ENCODE data around the gene KCP.
"Not testable (repeated sequence)": the region's sequence is repeated elsewhere in the genome, so short reads cannot be mapped to it uniquely, and the experiment has no call there.

The KCP gene

DNA sequence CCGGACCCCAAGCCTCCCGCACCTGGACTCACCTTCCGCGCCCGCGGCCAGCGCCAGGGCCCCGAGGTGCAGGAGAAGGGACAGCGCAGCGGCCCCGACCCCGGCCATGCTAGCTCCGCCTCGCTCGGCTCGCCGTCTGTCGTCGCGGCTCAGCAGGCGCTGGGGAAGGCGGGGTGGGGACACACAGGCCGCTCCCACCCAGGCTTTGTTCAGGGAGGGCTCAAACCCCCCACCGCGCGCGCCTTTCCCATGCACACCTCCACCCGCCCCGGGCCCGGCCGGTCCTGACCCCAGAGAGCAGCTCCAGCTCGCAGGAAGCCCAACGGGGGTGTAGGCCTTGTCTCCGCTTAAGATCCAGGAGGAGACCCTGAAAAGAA, at the start of gene KCP:
Gene KCP (minus strand): TSS at position 141 of the 377 bp plus-strand sequence. CDS start 33 bp downstream, at position 108.
- no peak for DNase-seq

DNA sequence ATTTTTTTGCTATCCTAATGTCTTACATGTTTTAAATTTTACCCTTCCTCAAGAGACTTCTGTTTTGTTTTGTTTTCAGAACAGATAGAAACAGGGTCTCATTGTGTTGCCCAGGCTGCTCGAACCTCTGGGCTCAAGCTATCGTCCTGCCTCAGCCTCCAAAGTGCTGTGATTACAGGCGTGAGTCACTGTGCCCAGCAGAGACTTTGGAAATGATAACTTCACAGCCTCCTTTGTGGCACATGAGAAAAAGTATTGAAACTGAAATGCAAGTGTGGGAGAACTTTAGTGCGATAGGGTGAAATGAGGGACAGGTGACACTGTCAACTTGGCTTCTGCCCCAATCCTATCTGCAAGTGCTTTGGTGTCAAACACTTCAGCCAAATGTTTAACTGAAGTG, 48.8 kb upstream of the KCP start:
- no peak for DNase-seq

DNA sequence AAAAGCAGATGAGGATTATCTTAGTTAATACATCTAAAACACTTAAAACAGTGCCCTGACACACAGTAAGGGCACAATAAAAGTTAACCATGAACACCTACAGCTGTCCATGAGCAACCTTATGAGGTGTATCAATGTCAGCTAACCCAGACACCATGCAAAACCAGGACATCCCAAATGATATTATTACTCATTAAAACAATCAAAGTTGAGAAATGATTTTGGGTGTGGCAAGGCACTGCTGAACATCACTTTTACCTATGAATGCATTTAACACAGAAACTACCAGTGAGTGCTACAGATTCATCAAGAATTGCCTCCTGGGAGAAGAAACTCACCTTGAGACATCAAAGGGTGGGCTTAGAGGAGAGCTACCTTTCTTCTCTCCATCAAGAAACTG, 45.5 kb upstream of the KCP start:
- no peak for DNase-seq

DNA sequence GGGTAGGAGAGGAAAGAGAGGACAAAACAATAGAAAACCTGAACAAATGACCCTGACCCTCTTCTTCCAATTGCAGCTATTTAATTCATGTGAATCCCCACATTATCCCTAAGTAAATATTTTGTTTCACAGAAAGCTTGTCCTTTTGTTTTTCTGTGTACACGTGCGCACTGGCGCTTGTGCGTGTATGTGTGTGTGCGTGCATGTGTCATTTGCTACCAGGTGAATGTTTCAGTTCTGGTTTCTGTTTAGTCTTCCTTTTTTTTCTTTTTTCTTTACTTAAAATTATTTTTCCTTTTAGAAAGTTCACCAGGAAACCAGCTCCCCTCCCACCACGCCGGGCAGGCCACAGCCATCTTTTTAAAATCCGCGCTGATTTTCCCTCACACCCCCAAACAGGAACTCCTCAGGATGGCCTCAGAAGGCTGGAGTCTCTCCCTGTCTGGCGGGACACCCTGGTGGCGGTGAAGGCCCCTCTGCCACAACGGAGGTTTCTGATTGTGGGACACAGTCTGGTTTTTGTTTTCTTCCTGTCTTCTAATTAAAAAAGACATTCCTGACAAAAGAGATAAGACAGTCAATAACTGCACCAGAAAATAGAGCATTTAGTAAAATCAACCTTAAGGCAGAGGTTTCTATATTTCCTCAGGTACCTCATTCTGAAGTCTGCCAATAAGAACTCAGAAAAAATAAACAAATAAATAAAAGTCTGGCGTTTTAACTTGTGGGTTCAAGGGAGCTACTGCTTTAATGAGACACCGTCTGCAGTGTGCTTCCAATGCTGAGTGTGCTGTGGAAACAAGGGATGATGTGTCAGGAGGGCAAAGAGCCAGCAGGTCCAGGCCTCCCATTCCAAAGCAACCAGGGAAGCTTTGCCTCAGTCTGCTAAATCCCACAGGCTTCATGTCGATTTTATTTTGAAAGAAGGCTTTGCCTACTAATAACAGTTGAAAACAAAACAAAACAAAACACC, 44.6 kb upstream of the KCP start:
- DNase-seq = no peak

DNA sequence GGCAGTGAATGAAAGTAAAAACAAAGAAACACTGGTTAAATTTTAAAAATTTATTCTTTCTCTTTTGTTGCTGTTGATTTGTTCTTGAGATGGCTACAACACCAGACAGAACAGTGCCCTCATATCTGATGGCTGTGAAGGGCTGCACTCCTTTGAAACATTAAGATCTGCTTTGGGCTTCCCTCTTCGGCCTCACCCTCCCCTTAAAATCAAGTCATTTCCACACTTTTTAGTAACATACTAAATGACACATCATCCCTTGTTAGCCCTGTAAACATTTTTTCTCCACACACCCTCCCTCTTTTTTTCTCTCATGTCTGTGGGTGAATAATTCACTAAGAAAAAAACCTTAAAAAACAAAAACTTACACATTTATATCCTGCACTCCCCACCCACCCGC, 43.6 kb upstream of the KCP start:
- no peak for DNase-seq

DNA sequence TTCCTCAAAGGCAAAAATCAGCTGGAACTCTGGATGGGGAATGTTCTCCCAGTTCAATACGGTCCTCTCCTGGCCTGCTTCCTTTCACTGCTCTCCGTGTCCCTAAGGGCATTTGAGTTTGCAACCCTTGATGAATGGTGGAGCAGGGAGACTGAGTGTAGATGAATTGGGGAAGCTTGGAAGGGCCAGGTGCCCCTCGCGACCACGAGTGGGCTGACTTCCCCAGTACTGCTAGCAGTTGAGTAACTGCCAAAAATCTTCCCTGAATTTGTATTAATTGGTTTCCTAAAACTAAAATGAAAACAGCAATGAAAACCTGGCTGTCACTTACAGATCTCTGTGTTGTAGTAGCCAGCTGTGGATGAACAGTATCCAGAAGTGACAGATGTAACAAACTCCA, 40.8 kb upstream of the KCP start:
- DNase-seq = no peak

DNA sequence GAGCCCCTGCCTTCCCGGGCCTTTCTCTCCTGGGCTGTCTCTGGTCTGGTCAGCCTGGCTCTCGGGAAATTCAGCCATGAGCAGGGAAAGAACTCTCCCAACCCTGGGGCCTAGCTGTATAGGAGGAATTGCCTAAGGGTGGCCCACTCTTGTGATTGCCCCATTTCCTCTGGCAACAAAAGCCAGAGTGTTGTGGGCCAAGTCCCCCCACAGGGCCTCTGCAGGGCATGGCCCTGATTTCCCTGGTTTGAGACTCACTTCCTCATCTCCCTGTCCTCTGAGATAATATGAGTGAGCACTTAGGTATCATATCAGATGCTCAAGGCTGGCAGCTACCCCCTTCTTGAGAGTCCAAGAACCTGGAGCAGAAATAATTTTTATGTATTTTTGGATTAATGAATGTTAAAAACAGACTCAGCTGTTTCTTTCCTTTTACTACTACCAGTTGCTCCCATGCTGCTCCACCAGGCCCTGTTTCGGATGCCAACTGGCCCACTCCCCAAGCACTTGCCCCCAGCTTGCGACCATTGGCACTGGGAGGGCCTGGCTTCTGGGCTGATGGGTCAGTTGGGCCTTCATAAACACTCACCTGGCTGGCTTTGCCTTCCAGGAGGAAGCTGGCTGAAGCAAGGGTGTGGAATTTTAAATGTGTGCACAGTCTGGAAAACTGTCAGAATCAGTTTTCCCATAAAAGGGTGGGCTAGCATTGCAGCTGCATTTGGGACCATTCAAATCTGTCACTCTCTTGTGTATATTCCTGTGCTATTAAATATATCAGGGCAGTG, 38.7 kb upstream of the KCP start:
- DNase-seq = no peak

DNA sequence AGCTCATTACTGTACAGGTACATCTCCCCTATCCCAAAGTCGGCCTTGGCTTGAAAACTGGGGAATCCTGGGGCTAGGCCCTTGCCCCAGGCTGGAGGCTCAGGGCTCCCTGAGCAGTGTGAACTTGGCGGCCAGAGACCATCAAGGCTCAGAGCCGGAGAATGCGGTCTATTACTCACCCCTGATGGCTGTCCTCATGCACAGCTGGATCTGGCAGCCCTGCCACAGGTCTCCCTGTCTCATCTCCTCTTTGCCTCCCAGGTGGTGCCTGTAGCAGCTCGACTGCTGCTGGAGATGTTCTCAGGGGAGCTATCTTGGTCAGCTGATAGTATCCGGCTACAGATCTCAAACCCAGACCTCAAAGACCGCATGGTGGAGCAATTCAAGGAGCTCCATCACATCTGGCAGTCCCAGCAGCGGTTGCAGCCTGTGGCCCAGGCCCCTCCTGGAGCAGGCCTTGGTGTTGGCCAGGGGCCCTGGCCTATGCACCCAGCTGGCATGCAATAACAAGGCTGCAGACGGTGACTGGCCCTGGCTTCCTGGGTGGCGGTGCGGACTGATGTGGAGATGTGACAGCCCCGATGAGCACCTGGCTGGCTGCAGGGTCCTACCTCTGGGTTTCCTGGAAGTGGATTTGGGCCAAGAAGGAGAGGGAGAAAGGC, 37.9 kb upstream of the KCP start:
- DNase-seq = no peak

DNA sequence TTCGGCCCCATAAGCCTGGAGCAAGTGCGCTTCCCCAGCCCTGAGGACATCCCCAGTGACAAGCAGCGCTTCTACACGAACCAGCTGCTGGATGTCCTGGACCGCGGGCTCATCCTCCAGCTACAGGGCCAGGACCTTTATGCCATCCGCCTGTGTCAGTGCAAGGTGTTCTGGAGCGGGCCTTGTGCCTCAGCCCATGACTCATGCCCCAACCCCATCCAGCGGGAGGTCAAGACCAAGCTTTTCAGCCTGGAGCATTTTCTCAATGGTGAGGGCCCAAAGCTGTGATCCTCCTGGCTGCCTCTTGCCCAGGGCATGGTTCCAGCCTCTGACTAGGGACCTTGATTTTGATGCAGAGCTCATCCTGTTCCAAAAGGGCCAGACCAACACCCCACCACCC, 37.3 kb upstream of the KCP start:
- DNase-seq = no peak

DNA sequence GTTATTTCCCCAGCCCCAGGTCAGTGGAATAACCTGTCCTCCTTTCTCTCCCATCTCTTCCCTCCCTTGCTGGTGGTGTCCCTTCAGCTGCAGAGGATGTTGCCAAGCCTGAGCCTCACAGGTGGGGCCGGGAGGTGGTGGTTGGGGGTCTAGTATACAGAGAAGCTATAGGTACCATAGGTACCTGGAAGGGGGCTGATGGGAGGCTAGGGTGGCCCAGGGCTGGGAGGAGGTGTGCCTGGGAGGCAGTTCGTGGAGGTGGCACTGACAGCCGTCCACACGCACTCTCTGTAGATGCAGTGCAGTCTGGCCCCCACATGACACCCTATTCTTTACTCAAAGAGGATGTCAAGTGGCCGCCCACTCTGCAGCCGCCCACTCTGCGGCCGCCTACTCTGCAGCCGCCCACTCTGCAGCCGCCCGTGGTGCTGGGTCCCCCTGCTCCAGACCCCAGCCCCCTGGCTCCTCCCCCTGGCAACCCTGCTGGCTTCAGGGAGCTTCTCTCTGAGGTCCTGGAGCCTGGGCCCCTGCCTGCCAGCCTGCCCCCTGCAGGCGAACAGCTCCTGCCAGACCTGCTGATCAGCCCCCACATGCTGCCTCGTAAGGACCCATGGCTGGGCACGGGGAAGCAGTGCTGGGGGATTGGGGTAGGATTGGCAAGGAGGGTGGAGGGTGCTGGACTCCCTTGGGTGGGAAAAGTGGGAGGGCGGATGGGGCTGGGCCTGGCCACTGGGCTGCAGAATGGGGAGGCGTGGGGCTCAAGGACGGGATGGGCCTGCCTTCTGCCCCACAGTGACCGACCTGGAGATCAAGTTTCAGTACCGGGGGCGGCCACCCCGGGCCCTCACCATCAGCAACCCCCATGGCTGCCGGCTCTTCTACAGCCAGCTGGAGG, 36.7 kb upstream of the KCP start:
- DNase-seq = no peak

DNA sequence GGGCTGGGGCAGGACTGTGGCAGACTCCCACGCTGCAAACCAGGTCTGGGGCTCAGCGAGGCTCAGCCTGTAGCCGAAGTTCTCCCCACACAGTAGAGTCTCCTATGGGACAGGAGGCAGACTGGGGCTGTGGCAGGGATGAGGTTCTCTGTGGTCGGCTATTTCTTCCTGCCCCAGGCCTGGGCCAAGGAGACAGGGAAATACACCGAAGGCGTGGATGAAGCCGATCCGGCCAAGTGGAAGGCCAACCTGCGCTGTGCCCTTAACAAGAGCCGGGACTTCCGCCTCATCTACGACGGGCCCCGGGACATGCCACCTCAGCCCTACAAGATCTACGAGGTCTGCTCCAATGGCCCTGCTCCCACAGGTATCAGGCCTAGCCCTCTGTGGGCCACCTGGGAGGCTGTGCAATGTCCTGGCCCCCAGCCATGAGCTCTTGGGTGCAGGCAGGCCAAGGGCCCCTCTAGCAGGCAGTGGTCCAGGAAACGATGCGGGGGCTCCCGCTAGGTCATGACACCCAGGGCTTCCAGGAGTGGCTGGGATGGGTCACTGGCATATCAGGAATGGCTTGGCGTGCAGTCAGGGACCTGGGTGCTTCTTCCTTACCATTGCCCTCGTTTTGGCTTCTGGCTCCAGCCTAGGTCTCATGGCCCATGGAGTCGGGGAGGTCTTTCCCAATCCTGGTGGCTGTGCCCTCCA, 35.3 kb upstream of the KCP start:
- DNase-seq = no peak

DNA sequence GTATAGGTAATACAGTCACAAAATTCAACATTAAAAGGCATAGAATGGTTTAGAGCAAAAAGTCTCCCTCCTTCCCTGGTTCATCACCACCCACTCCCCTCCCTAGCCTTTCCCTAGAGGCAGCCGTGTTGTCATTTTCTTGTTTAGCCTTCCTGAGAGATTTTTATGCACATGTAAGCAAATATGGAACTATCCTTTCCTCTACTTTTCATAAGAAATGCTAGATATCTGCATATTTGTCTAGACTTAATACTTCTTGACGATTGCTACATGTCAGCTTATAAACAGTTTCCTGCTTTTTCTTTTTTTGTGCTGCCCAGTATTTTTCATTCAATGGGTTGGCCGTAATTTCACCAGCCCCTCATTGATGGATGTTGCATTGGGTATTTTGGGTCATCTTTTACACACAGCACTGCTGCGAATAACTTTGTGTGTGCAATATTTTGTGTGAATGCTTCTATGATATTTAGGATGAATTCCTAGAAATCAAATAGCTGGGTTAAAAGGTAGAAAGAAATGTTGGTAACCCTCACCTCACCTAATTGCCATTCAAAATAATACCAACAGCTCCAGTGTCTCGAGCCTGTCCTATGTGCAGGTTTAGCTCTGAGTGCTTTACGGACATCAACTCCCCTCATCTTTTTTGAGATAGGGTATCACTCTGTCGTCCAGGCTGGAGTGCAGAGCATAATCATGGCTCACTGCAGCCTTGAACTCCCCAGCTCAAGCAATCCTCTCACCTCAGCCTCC, 34.2 kb upstream of the KCP start:
- DNase-seq = no peak

DNA sequence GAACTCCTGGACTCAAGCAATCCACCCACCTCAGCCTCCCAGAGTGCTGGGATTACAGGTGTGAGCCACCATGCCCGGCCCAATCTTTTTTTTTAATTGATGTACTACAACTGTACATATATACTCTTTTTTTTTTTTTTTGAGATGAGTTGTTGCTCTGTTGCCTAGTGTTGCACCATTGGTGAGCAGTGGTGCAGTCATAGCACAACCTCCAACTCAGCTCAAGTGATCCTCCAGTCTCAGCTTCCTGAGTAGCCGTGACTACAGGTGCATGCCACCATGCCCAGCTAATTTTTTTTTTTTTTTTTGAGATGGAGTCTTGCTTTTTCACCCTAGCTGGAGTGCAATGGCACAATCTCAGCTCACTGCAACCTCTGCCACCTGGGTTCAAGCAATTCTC, 32.7 kb upstream of the KCP start:
- not testable (repeated sequence) for DNase-seq

DNA sequence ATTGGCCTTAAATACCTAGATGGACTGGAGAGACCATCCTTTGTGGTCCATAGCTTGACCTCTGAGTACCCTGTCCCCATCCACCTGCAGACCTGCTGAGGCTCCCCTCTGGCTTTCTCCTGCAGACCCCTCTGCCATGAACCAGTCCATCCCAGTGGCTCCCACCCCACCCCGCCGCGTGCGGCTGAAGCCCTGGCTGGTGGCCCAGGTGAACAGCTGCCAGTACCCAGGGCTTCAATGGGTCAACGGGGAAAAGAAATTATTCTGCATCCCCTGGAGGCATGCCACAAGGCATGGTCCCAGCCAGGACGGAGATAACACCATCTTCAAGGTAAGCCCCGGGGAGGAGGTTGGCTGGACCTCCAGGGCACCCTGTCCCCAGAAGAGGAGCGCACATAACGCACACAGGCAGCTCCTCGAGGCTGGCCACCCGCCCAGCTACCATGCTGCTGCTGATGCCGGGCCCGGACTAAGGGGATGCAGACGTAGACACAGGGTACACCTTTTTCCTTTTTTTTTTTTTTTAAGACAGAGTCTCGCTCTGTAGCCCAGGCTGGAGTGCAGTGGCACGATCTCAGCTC, 31.5 kb upstream of the KCP start:
- DNase-seq = no peak

DNA sequence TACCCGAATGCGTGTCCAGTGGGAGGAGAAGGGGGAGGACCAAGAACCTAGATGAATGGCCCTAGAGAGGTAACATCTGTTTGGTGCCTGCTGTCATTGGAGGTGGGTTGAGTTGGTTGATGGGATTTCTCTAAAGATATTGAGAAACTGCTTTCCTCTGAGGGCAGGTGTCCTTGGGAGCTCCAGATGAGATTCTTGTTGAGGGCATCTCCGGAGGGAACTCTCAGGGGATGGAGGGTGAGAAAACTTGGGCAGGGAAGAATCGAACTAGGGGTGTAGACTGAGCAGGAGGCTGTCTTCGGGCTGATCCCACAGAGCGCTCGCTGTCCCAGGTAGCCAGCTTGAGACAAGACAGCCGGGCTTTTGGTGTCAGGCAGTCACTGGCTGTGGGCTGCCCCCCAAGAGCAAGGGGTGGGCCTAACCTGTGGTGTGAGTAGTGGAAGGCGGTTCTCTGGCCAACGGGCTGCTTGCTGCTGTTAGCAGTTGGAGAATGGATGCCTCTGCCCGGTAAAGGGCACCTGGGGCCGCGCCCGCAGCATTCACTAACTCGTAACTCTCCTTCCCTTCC, 30.9 kb upstream of the KCP start:
- no peak for DNase-seq

DNA sequence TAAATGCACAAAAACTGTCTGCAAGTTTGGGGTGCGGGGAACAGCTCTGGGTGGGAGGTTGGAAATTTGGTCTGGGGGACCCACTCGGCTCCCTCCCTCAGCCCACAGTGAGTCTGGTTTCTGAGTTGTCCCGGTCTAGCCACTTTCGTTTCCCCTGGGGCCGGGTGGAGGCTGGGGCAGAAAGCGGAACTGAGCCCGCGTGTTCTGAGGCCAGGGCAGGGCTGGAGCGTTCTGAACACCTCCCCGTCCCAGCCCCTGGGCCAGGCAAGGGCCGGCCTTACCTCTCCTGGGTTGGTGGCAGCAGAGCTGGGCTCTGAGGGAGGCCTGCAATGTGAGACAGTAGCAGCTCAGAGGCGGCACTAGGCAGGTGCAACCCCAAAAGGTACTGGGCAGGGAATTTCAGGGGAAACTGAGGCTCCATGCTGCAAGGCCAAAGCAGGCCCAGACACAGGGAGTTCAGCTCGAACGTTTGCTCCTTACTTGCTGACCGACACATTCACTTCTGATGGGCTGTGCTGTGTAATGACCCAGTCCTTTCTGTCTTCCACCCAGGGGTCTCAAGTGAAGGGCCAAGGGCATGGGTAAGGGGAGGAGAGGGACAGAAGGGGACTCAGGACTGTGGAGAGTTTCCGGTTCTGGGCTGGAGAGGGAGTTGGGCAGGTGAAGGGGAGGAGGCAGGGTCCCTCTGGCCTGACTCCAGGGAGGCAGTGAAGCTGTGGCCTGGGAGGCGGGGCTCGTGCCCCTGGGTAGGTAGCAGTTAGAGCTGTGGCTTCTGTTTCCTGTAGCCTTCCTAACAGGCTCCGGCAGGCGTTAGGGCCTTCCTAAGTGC, 30.2 kb upstream of the KCP start:
- no peak for DNase-seq

DNA sequence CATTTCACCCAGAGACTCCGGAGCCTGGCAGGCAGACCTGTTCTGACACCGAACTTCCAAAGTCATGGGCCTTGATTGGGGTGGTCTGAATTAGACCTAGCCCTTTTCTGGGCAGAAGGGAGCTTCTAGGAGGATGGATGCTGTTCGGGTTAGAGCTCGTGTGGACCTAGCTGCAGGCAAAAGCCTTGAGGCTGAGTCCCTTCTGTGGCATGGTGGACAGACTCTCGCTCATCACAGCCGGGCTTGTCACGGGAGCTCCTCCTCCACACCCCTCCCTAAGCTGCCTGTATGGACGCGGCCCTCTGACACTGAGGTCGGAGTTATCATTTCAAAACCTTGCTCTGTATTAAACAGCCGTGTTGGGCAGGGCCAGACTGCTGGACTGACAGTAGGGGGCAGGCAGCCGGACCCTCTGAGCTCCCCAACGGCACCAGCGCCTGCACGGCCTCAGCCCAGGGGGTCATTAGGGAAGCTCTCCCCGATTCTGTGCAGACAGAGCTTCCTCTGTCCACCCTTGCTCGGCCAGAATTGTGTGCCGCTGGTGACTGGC, 29.4 kb upstream of the KCP start:
- DNase-seq = no peak

DNA sequence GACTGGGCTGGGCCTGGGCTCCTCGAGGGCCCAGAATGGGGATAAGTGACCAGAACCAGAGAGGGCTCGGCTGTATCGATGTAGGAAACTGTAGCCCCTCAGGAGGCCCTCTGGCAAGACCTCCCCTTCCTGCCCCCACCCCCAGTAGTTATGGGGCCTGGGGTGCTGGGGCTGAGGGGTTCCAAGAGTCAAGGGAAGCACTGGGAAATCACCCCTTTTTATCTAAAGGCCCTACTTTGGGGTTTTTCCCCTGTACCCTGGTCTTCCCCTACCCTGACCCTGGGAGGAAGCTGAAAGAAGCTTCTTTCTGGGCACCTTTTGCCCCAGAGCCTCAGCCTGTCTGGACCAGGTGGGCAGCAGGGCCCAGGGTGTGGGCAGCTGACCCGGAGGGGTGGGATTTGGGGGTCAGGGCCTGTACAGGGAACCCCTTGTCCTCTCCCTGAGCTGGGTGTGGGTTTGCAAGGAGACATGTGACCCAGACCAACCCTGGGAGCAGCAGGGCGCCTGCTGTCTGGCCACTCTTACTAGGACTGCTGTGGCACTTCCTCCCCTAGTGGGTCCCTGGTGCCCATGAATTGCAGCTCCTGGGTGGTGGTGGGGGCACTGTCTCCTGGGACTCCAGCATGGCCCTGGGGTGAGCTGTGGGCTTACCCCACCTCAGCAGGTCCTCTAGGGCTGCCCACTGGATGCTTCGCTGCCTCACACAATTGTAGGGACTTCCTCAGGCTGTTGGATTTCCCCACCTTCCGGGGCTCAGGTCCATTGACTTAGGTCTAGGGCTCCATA, 28.8 kb upstream of the KCP start:
- no peak for DNase-seq
